Rectal smooth muscle tissue (tissue), 1 donor: ENCODE results near the gene SMYD2.

Experiments used
- H3K27ac ChIP-seq: one replicate; pipeline ENCODE4 v1.7.0; 2013; ENCODE audit warnings: low read depth, low read length, inconsistent platforms
- H3K27me3 ChIP-seq: one replicate; pipeline ENCODE4 v1.7.0; 2013; ENCODE audit warnings: low read length; ENCODE audit not compliant: control insufficient read depth, insufficient read depth
- H3K36me3 ChIP-seq: one replicate; pipeline ENCODE4 v1.7.0; 2013; ENCODE audit warnings: low read length; ENCODE audit not compliant: control insufficient read depth, insufficient read depth
- H3K4me1 ChIP-seq: one replicate; pipeline ENCODE4 v1.7.0; 2013; ENCODE audit warnings: low read length; ENCODE audit not compliant: control insufficient read depth, insufficient read depth
- H3K4me3 ChIP-seq: one replicate; pipeline ENCODE4 v1.7.0; 2013; ENCODE audit warnings: low read length
- H3K9ac ChIP-seq: one replicate; pipeline ENCODE4 v1.7.0; 2013; ENCODE audit warnings: low read length

The SMYD2 gene

GRCh38 chr1:214330222-214330621 lies 49.3 kb downstream of the SMYD2 start:
- Histone ChIP-seq H3K4me1 (peaks cover 5% of the 10 kb centered on the region), H3K27ac (no peak overlapping the region), H3K36me3 (no peaks in the 10 kb centered on the region), H3K4me3 (no peak overlapping the region), H3K9ac (no peak overlapping the region), H3K27me3 (no peaks in the 10 kb centered on the region)

- no peak overlapping the region for H3K27ac ChIP-seq
- H3K27me3 ChIP-seq, result no peaks in the 10 kb centered on the region
- no peak overlapping the region for H3K9ac ChIP-seq
- no peaks in the 10 kb centered on the region for H3K36me3 ChIP-seq
- no peak overlapping the region for H3K4me3 ChIP-seq
- H3K4me1 ChIP-seq, result peaks cover 5% of the 10 kb centered on the region
Observed at GRCh38 chr1:214330715-214331114, 49.8 kb downstream of the SMYD2 start.

GRCh38 chr1:214331180-214331579 lies 50.2 kb downstream of the SMYD2 start:
- Histone ChIP-seq H3K4me3 (no peak overlapping the region), H3K9ac (no peak overlapping the region), H3K36me3 (no peaks in the 10 kb centered on the region), H3K27ac (no peak overlapping the region), H3K4me1 (peaks cover 5% of the 10 kb centered on the region), H3K27me3 (no peaks in the 10 kb centered on the region)

- H3K9ac ChIP-seq, result no peak overlapping the region
- no peaks in the 10 kb centered on the region for H3K27me3 ChIP-seq
- no peaks in the 10 kb centered on the region for H3K36me3 ChIP-seq
- H3K4me1 ChIP-seq, result peaks cover 5% of the 10 kb centered on the region
- no peak overlapping the region for H3K27ac ChIP-seq
- no peak overlapping the region for H3K4me3 ChIP-seq
Observed at GRCh38 chr1:214331827-214332423, 51.0 kb downstream of the SMYD2 start.

- Histone ChIP-seq H3K4me1 (peaks cover 16% of the 10 kb centered on the region), H3K36me3 (no peaks in the 10 kb centered on the region), H3K9ac (no peak overlapping the region), H3K27me3 (no peaks in the 10 kb centered on the region), H3K4me3 (no peak overlapping the region), H3K27ac (peak overlapping the region; percentile 38)
Observed at GRCh38 chr1:214332946-214333798, 52.2 kb downstream of the SMYD2 start.

GRCh38 chr1:214335567-214335966 lies 54.6 kb downstream of the SMYD2 start:
- Histone ChIP-seq H3K27ac (no peak overlapping the region), H3K27me3 (no peaks in the 10 kb centered on the region), H3K4me3 (no peak overlapping the region), H3K9ac (no peak overlapping the region), H3K4me1 (peaks cover 19% of the 10 kb centered on the region), H3K36me3 (no peaks in the 10 kb centered on the region)

- Histone ChIP-seq H3K27ac (peak overlapping the region; percentile 83), H3K9ac (no peak overlapping the region), H3K4me3 (no peak overlapping the region), H3K36me3 (no peaks in the 10 kb centered on the region), H3K4me1 (peaks cover 19% of the 10 kb centered on the region), H3K27me3 (no peaks in the 10 kb centered on the region)
Observed at GRCh38 chr1:214337015-214337414, 56.1 kb downstream of the SMYD2 start.

- no peak overlapping the region for H3K9ac ChIP-seq
- H3K27me3 ChIP-seq, result no peaks in the 10 kb centered on the region
- peaks cover 19% of the 10 kb centered on the region for H3K4me1 ChIP-seq
- peak overlapping the region; percentile 22 for H3K4me3 ChIP-seq
- no peaks in the 10 kb centered on the region for H3K36me3 ChIP-seq
- H3K27ac ChIP-seq, result peak overlapping the region; percentile 83
Observed at GRCh38 chr1:214337511-214337910, 56.6 kb downstream of the SMYD2 start.

GRCh38 chr1:214338212-214338611 lies 57.3 kb downstream of the SMYD2 start:
- H3K27ac ChIP-seq, result peak overlapping the region; percentile 83
- H3K27me3 ChIP-seq, result no peaks in the 10 kb centered on the region
- no peaks in the 10 kb centered on the region for H3K36me3 ChIP-seq
- no peak overlapping the region for H3K9ac ChIP-seq
- H3K4me1 ChIP-seq, result peaks cover 17% of the 10 kb centered on the region
- H3K4me3 ChIP-seq, result no peak overlapping the region

- H3K4me1 ChIP-seq, result peaks cover 15% of the 10 kb centered on the region
- H3K4me3 ChIP-seq, result no peak overlapping the region
- H3K9ac ChIP-seq, result no peak overlapping the region
- no peaks in the 10 kb centered on the region for H3K27me3 ChIP-seq
- peaks cover 2% of the 10 kb centered on the region for H3K36me3 ChIP-seq
- no peak overlapping the region for H3K27ac ChIP-seq
Observed at GRCh38 chr1:214341459-214341858, 60.5 kb downstream of the SMYD2 start.

GRCh38 chr1:214341932-214342331 lies 61.0 kb downstream of the SMYD2 start:
- peaks cover 14% of the 10 kb centered on the region for H3K4me1 ChIP-seq
- no peak overlapping the region for H3K9ac ChIP-seq

GRCh38 chr1:214342525-214342924 lies 61.6 kb downstream of the SMYD2 start:
- peaks cover 8% of the 10 kb centered on the region for H3K4me1 ChIP-seq
- H3K4me3 ChIP-seq, result no peak overlapping the region
- no peaks in the 10 kb centered on the region for H3K27me3 ChIP-seq
- H3K27ac ChIP-seq, result no peak overlapping the region
- H3K36me3 ChIP-seq, result peaks cover 2% of the 10 kb centered on the region
- no peak overlapping the region for H3K9ac ChIP-seq

More at GRCh38 chr1:214341932-214342331, 61.0 kb downstream of the SMYD2 start:
- Histone ChIP-seq H3K4me3 (no peak overlapping the region), H3K36me3 (peaks cover 2% of the 10 kb centered on the region), H3K27me3 (no peaks in the 10 kb centered on the region), H3K27ac (no peak overlapping the region)

- Histone ChIP-seq H3K4me1 (no peaks in the 10 kb centered on the region), H3K9ac (no peak overlapping the region), H3K4me3 (no peak overlapping the region), H3K27ac (no peak overlapping the region), H3K36me3 (peaks cover 4% of the 10 kb centered on the region), H3K27me3 (no peaks in the 10 kb centered on the region)
Observed at GRCh38 chr1:214344897-214345296, 63.9 kb downstream of the SMYD2 start.
